Effector memory CD8-positive, alpha-beta T cell (primary cell): ENCODE results near the gene ANO6.

ENCODE experiments used
- ATAC-seq: fragments of 150-1000 bp; cut with Tn5 transposase; replicated peaks from 2 replicates; pipeline ENCODE4 v1.10.0; 2021; ENCODE audit warnings: mild to moderate bottlenecking, moderate library complexity
- DNase-seq, 3 experiments: peaks; one replicate each; pipeline ENCODE4 v3.0.0; 2021
- H3K27ac Mint-ChIP-seq, 2 donors: one replicate each; pipeline ENCODE4 v1.8.0; 2022; ENCODE audit warnings: mild to moderate bottlenecking in 2 of 2, mixed read lengths in 2 of 2, moderate library complexity in 2 of 2
- H3K27me3 Mint-ChIP-seq, 2 donors: one replicate each; pipeline ENCODE4 v1.8.0; 2022; ENCODE audit warnings: mixed read lengths in 2 of 2
- H3K36me3 Mint-ChIP-seq: one replicate; pipeline ENCODE4 v1.8.0; 2022; ENCODE audit warnings: mild to moderate bottlenecking, moderate library complexity, mixed read lengths; ENCODE audit not compliant: insufficient read depth
- H3K4me1 Mint-ChIP-seq, 2 donors: one replicate each; pipeline ENCODE4 v1.8.0; 2022; ENCODE audit warnings: low read depth in 2 of 2, mixed read lengths in 2 of 2
- H3K4me3 Mint-ChIP-seq, 2 donors: one replicate each; pipeline ENCODE4 v1.8.0; 2022; ENCODE audit warnings: mild to moderate bottlenecking in 2 of 2, mixed read lengths in 2 of 2, moderate library complexity in 2 of 2
- H3K9me3 Mint-ChIP-seq, 2 donors: one replicate each; pipeline ENCODE4 v1.8.0; 2022; ENCODE audit warnings: mixed read lengths in 2 of 2

The ANO6 gene

DNA sequence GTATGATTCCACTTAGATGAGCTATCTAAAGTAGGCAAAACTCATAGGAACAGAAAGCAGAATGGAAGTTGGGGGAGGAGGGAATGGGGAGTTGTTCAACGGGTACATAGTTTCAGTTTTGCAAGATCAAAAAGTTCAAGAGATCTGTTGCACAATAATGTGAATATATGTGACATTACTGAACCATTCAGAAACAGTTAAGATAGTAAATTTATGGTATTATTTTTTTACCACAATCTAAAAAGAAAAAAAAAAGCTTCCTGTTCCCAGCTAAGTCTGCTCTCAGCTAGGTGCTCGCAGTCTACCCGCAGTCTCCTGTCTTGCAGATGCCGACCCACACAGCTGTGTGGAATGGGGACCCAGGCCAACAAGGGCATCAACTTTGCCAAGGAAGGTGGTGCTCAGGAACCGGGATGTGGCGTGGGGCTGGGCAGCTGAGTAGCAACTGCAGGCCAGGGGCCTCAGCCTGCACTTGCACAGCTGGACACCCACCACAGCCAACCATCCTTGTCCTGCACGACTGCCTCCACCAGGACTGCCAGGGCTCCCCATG is 15.3 kb upstream of the ANO6 start:
- H3K27ac Mint-ChIP-seq, result peak overlapping the region in 1 of 2 donors; percentile 39
- H3K27me3 Mint-ChIP-seq, result no peaks in the 10 kb centered on the region
- no peaks in the 10 kb centered on the region for H3K9me3 Mint-ChIP-seq
- H3K36me3 Mint-ChIP-seq, result no peaks in the 10 kb centered on the region
- H3K4me3 Mint-ChIP-seq, result peak overlapping the region; percentile 9 to 25
- DNase-seq (no peak), ATAC-seq (peak; percentile 17)
- peaks cover 10 to 12% of the 10 kb centered on the region in 2 donors for H3K4me1 Mint-ChIP-seq

DNA sequence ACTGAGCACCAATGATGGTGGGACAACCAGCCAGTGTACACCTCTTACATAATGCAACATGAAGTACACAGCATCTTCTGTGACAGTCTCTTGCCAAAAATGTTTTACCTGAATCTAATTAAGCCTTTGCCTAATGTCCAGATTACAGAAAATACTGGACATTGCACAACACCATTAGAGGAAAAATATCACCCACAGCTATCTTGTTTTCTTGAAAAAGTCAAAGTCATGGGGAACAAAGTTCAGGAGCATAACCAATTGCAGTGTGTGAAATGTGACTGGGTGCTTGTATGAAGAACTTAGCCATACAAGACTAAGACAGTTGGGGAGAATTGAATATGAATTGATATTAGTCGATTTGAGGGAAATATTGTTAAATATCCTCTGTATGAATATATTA is 12.1 kb upstream of the ANO6 start:
- no peak overlapping the region for H3K4me3 Mint-ChIP-seq
- DNase-seq (no peak), ATAC-seq (no peak)
- H3K27me3 Mint-ChIP-seq, result no peaks in the 10 kb centered on the region
- no peak overlapping the region for H3K27ac Mint-ChIP-seq
- peaks cover 10 to 12% of the 10 kb centered on the region in 2 donors for H3K4me1 Mint-ChIP-seq
- H3K9me3 Mint-ChIP-seq, result no peaks in the 10 kb centered on the region
- no peaks in the 10 kb centered on the region for H3K36me3 Mint-ChIP-seq

DNA sequence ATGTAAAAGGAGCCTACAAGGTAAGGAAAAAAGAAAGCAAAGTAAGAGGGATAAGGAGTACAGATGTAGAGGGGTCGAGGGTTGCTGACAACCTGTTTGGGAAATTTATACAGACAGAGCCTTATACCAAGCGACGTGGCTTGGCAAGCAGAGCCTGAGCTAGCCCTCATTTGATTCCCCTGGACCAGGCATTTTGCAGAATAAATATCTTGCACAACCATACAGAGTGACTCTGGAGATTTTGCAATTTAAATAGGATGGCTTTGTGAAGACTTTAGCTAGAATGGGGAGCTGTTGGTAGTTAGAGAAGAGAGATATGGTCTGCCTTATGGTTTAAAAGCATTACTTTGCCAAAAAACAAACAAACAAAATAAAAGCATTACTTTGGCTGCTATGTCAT is 11.1 kb upstream of the ANO6 start:
- no peak for ATAC-seq
- Mint-ChIP-seq H3K9me3 (no peaks in the 10 kb centered on the region), H3K4me1 (peaks cover 12 to 15% of the 10 kb centered on the region in 2 donors), H3K27me3 (no peaks in the 10 kb centered on the region), H3K4me3 (no peak overlapping the region), H3K27ac (no peak overlapping the region), H3K36me3 (no peaks in the 10 kb centered on the region)
- DNase-seq, result no peak

DNA sequence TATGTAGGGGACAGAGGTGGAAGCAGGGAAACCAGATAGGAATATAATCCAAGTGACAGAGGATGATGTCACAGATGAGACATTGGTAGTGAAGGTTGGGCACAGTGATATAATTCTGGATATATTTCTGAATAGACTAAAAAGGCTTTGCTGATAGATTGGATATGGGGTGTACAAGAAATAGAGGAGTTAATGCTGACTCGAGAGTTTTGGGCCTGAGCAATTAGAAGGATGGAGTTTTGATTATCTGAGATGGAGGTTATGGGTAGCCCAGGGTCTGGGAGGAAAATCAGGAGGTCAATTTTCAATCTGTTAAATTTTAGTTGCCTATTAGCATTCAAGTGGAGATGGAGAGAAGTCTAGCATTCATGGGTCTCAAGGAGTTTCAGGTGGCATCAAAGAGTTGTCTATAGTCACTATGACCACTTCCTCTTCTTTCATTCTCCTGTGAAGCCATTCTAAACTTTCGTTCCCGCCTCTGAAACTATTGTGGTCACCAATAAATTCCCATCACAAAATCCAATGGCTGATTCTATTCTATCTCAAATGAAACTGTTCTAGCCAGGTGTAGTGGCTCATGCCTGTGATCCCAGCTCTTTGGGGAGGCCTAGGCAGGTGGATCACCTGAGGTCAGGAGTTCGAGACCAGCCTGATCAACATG is 10.6 kb upstream of the ANO6 start:
- no peak overlapping the region for H3K4me3 Mint-ChIP-seq
- H3K27me3 Mint-ChIP-seq, result no peaks in the 10 kb centered on the region
- H3K9me3 Mint-ChIP-seq, result no peaks in the 10 kb centered on the region
- DNase-seq (no peak), ATAC-seq (no peak)
- H3K4me1 Mint-ChIP-seq, result peaks cover 8 to 12% of the 10 kb centered on the region in 2 donors
- H3K36me3 Mint-ChIP-seq, result no peaks in the 10 kb centered on the region
- no peak overlapping the region for H3K27ac Mint-ChIP-seq

DNA sequence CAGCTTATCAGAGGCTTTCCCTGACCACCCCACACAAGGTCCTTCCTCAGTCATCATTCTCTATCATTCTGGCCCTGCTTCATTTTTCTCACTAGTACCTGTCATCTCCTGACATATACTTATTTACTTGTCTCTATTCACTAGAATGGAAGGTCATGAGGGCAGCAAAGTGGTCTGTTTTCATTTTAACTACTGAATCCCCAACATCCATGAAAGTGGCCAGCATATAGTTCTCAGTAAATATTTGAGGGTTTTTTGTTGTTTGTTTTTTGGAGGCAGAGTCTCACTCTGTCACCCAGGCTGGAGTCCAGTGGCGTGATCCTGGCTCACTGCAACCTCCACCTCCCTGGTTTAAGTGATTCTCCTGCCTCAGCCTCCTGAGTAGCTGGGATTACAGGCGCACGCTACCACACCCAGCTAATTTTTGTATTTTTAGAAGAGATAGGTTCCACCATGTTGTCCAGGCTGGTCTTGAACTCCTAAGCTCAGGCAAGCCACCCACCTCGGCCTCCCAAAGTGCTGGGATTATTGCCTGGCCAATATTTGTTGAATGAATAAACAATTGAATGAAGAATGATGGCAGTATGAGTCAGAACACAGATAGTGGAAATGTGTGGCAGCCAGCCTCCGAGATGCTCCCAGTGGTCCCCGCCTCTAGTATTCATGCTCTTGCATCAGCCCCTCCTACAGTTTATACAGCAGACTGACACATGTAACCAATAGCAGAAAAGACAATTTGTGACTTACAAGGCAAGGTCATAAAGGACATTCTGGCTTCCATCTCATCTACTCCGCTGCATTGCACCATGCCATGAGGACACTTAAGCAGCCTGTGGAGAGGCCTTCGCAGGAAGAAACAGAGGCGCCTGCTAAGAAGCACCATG is 7.0 kb upstream of the ANO6 start:
- H3K27ac Mint-ChIP-seq, result no peak overlapping the region

DNA sequence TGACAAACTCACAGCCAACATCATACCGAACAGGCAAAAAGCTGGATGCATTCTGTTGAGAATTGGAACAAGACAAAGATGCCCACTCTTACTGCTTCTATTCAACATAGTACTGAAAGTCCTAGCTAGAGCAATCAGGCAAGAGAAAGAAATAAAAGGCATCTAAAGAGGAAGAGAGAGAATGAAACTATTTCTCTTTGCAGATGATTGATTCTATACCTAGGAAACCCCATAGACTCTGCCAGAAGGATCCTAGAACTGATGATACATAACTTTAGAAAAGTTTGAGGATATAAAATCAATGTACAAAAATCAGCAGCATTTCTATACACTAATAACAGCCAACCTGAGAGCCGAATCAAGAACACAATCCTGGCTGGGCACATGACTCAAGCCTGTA is 6.1 kb upstream of the ANO6 start:
- no peak overlapping the region for H3K4me3 Mint-ChIP-seq
- H3K27ac Mint-ChIP-seq, result no peak overlapping the region
- DNase-seq (no peak), ATAC-seq (no peak)
- no peaks in the 10 kb centered on the region for H3K9me3 Mint-ChIP-seq
- peaks cover 6 to 11% of the 10 kb centered on the region in 2 donors for H3K4me1 Mint-ChIP-seq
- H3K36me3 Mint-ChIP-seq, result no peaks in the 10 kb centered on the region
- H3K27me3 Mint-ChIP-seq, result no peaks in the 10 kb centered on the region

More for the DNA sequence above, 7.0 kb upstream of the ANO6 start:
- no peaks in the 10 kb centered on the region for H3K9me3 Mint-ChIP-seq
- DNase-seq (no peak), ATAC-seq (no peak)
- H3K4me3 Mint-ChIP-seq, result no peak overlapping the region
- no peaks in the 10 kb centered on the region for H3K36me3 Mint-ChIP-seq
- H3K27me3 Mint-ChIP-seq, result no peaks in the 10 kb centered on the region
- peaks cover 2 to 6% of the 10 kb centered on the region in 2 donors for H3K4me1 Mint-ChIP-seq

DNA sequence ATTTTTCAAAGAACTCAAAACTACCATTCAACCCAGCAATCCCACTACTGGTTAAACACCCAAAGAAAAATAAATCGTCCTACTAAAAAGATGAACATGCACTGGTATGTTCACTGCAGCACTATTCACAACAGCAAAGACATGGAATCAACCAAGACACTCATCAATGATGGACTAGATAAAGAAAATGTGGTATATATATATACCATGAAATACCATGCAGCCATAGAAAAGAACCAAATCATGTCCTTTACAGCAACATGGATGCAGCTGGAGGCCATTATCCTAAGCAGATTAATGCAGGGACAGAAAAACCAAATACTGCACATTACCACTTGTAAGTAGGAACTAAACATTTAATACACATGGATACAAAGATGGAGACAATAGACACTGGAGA is 3.8 kb upstream of the ANO6 start:
- DNase-seq (no peak), ATAC-seq (no peak)
- Mint-ChIP-seq H3K27ac (no peak overlapping the region), H3K27me3 (no peaks in the 10 kb centered on the region), H3K9me3 (no peaks in the 10 kb centered on the region), H3K4me1 (peaks cover 11 to 16% of the 10 kb centered on the region in 2 donors), H3K36me3 (no peaks in the 10 kb centered on the region), H3K4me3 (no peak overlapping the region)

DNA sequence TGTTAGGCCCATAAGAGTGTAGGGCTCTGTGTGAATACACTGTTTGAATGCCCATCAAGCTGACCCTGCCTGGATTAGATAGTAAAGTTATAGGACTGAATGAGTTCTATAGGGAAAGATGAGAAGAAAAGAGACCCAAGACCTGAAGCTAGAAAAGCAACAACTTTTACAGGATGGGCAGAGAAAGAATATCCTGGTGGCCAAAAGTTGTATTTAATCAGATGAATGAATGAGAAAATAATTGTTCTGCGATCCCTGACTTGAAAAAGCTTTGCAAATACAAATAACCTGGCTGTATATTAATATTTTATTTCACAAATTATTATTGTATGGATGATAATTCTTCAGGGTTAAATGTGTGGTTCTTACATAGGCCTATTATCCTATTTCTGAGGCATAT is 2.8 kb upstream of the ANO6 start:
- Mint-ChIP-seq H3K27me3 (no peaks in the 10 kb centered on the region), H3K4me3 (no peak overlapping the region), H3K9me3 (no peaks in the 10 kb centered on the region), H3K4me1 (peaks cover 14 to 25% of the 10 kb centered on the region in 2 donors), H3K36me3 (no peaks in the 10 kb centered on the region), H3K27ac (no peak overlapping the region)
- ATAC-seq (no peak), DNase-seq (no peak)

DNA sequence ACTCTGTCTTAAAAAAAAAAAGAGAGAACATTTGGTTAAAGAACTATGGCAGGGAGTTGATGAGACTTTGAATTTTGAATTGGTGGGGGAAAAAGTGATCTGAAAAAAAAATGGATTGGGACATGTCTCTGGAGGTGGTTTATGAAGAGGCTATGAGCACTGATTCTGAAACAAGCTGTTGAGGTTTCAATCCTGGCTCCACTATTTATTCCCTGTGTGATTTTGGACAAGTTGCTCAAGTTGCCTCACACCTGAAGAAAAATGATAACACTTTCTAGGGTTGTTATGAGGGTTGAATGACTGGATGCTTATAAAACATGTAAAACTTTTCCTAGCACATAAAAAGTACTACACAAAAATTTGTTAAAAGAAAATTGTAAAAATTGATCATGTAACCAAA is 1.8 kb upstream of the ANO6 start:
- H3K36me3 Mint-ChIP-seq, result no peaks in the 10 kb centered on the region
- no peaks in the 10 kb centered on the region for H3K27me3 Mint-ChIP-seq
- peak overlapping the region in 1 of 2 donors; percentile 72 for H3K27ac Mint-ChIP-seq
- ATAC-seq, result no peak
- no peaks in the 10 kb centered on the region for H3K9me3 Mint-ChIP-seq
- H3K4me3 Mint-ChIP-seq, result peak overlapping the region in 1 of 2 donors; percentile 49
- H3K4me1 Mint-ChIP-seq, result peaks cover 15 to 29% of the 10 kb centered on the region in 2 donors
- no peak for DNase-seq

DNA sequence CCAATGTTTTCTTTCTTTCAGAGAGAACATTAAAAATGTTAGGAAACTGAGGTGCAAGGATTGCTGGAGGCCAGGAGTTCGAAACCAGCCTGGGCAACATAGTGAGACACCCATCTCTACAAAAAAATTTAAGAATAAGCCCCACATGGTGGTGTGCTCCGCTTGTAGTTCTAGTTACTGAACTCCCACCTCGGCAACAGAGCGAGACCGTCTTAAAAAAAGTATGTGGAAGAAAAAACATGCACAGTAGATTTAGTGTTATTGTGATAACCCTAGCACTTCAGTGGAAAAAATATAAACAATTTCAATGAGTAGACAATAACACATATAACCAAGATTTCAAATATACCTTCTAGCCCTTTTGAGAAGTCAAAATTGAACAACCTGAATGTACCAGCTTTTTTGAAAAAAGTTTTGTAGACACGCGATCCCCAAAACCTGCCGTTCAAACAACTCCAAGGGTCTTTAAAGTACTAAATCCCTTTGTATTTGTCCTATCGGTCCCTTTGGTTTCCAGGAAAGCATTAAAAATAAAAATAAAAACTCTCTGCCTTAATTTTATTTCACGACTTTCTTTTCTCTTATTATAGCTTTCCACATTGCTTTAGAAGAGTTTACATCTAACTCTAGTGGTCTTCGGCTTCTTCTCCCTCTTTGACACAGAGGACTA is 1.0 kb upstream of the ANO6 start:
- ATAC-seq, result no peak
- Mint-ChIP-seq H3K27me3 (no peaks in the 10 kb centered on the region), H3K4me1 (peaks cover 15 to 30% of the 10 kb centered on the region in 2 donors), H3K36me3 (no peaks in the 10 kb centered on the region), H3K9me3 (no peaks in the 10 kb centered on the region), H3K27ac (peak overlapping the region; percentile 72 to 79), H3K4me3 (peak overlapping the region; percentile 91 to 92)
- DNase-seq, result no peak

DNA sequence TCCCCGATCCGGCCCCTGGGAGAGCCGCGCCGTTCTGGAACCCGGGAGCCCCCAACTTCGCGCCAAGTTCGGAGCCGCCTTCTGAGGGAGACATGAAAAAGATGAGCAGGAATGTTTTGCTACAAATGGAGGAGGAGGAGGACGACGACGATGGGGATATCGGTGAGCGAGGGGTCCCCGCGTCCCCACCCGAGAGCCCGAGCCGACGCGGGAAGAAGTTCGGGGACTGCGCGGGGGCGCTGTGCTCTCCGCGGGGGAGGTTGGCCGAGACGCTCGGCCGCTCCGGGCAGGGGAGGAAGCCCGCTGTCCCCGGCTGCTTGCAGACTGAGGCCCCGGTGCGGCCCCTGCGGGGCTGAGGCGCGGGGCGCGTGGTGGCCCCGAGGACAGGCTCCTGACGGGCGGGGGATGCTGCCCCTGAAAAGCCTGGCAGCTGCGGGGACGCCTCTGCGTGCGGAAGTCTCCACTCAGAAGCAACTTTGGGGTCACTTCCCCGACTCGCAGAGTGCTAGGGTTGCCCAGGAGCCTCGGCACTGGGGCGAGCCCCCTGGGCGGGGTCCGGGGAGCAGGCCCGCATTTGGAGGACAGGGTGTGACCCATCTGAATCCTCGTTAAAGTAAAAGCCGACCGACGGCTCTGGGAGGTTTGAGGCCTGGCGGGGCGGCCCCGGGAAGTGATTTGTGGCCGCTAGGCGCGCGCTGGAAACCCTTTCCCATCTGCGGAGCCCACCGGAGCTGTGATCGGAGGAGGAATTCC is 511 bp downstream of the ANO6 start:
- H3K27me3 Mint-ChIP-seq, result no peaks in the 10 kb centered on the region

DNA sequence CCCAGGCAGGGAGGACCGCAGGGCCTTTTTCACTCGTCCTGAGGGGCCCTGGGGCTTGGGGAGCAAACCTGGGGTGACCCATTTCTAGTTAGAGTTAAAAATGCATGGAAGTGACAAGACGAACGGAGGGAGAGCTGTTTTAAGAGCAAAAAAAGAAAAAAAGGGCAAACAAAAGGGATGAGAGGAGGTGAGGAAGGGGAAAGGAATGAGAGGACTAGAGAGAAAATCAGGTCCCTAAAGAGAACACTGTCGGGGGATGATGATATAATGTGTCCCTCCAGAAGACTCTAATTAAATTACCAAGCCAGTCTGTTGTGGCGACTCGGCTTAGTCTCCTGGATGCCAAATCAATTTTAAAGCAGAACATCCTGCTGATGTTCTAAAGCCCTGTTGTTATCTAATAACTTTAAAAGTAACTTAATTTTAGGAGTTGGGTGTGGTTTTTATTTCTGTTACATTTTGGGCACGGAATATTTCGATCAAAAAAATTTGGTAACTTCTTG is 1.1 kb downstream of the ANO6 start:
- ATAC-seq, result no peak
- H3K4me1 Mint-ChIP-seq, result peaks cover 25 to 43% of the 10 kb centered on the region in 2 donors
- H3K36me3 Mint-ChIP-seq, result no peaks in the 10 kb centered on the region
- H3K4me3 Mint-ChIP-seq, result peak overlapping the region; percentile 91 to 92
- H3K27ac Mint-ChIP-seq, result peak overlapping the region; percentile 20 to 86
- H3K27me3 Mint-ChIP-seq, result no peaks in the 10 kb centered on the region
- DNase-seq, result no peak
- H3K9me3 Mint-ChIP-seq, result no peaks in the 10 kb centered on the region

More for the DNA sequence above, 511 bp downstream of the ANO6 start:
- Mint-ChIP-seq H3K4me1 (peaks cover 25 to 41% of the 10 kb centered on the region in 2 donors), H3K36me3 (no peaks in the 10 kb centered on the region), H3K27ac (peak overlapping the region; percentile 72 to 86), H3K4me3 (peak overlapping the region; percentile 91 to 92), H3K9me3 (no peaks in the 10 kb centered on the region)
- DNase-seq (peak; percentile 9 to 42 (median 24)), ATAC-seq (peak; percentile 45)
